ENCODE results near the gene RPP30.

Gene RPP30

GRCh38 chr10:90871766-90872647, at the start of gene RPP30:
Gene RPP30, plus strand, starts transcription at chr10:90871974. Its CDS starts 13 bp downstream, at chr10:90871987.
- Mint-ChIP-seq H3K27ac (peak within 1 kb of the TSS; percentile 85), H3K36me3 (ENCODE audit: low read depth) (peaks cover 27% of the 10 kb centered on the region), H3K4me3 (peak within 1 kb of the TSS; percentile 99), H3K9me3 (peaks cover 26% of the 10 kb centered on the region), H3K27me3 (ENCODE audit: low read depth, poor library complexity) (peaks cover 6% of the 10 kb centered on the region), H3K4me1 (peaks cover 24% of the 10 kb centered on the region)
- no peak for TF ChIP-seq CTCF (IDR thresholded peaks at IDR 0.05)
- peak; percentile 84 for DNase-seq

GRCh38 chr10:90822508-90822907, 49.3 kb upstream of the RPP30 start:
- H3K9me3 Mint-ChIP-seq: peaks cover 6% of the 10 kb centered on the region
- H3K36me3 Mint-ChIP-seq (ENCODE audit: low read depth): no peaks in the 10 kb centered on the region
- DNase-seq: no peak
- H3K4me3 Mint-ChIP-seq: no peak overlapping the region
- no peak overlapping the region for H3K27ac Mint-ChIP-seq
- H3K27me3 Mint-ChIP-seq (ENCODE audit: low read depth, poor library complexity): no peaks in the 10 kb centered on the region
- H3K4me1 Mint-ChIP-seq: no peaks in the 10 kb centered on the region
- TF ChIP-seq CTCF (IDR thresholded peaks at IDR 0.05): no peak

- Mint-ChIP-seq H3K9me3 (no peaks in the 10 kb centered on the region), H3K4me3 (no peak overlapping the region), H3K27me3 (ENCODE audit: low read depth, poor library complexity) (peaks cover 4% of the 10 kb centered on the region), H3K36me3 (ENCODE audit: low read depth) (no peaks in the 10 kb centered on the region), H3K4me1 (no peaks in the 10 kb centered on the region), H3K27ac (no peak overlapping the region)
- no peak for TF ChIP-seq CTCF (IDR thresholded peaks at IDR 0.05)
- DNase-seq: no peak
Observed at GRCh38 chr10:90832111-90832510, 39.7 kb upstream of the RPP30 start.

- H3K4me1 Mint-ChIP-seq: no peaks in the 10 kb centered on the region
- H3K4me3 Mint-ChIP-seq: no peak overlapping the region
- TF ChIP-seq CTCF (IDR thresholded peaks at IDR 0.05): no peak
- H3K9me3 Mint-ChIP-seq: no peaks in the 10 kb centered on the region
- no peaks in the 10 kb centered on the region for H3K36me3 Mint-ChIP-seq (ENCODE audit: low read depth)
- H3K27ac Mint-ChIP-seq: no peak overlapping the region
- peaks cover 3% of the 10 kb centered on the region for H3K27me3 Mint-ChIP-seq (ENCODE audit: low read depth, poor library complexity)
- no peak for DNase-seq
Observed at GRCh38 chr10:90834326-90834725, 37.4 kb upstream of the RPP30 start.

GRCh38 chr10:90837486-90837885, 34.3 kb upstream of the RPP30 start:
- no peaks in the 10 kb centered on the region for H3K27me3 Mint-ChIP-seq (ENCODE audit: low read depth, poor library complexity)
- no peak for DNase-seq
- no peak overlapping the region for H3K27ac Mint-ChIP-seq
- no peak for TF ChIP-seq CTCF (IDR thresholded peaks at IDR 0.05)
- H3K4me3 Mint-ChIP-seq: no peak overlapping the region
- H3K4me1 Mint-ChIP-seq: no peaks in the 10 kb centered on the region
- no peaks in the 10 kb centered on the region for H3K9me3 Mint-ChIP-seq
- no peaks in the 10 kb centered on the region for H3K36me3 Mint-ChIP-seq (ENCODE audit: low read depth)

- H3K9me3 Mint-ChIP-seq: no peaks in the 10 kb centered on the region
- H3K4me1 Mint-ChIP-seq: no peaks in the 10 kb centered on the region
- no peak overlapping the region for H3K4me3 Mint-ChIP-seq
- H3K36me3 Mint-ChIP-seq (ENCODE audit: low read depth): no peaks in the 10 kb centered on the region
- H3K27me3 Mint-ChIP-seq (ENCODE audit: low read depth, poor library complexity): peaks cover 5% of the 10 kb centered on the region
- no peak overlapping the region for H3K27ac Mint-ChIP-seq
- no peak for TF ChIP-seq CTCF (IDR thresholded peaks at IDR 0.05)
- no peak for DNase-seq
Observed at GRCh38 chr10:90842725-90843124, 29.0 kb upstream of the RPP30 start.
